ENCODE results near the gene ABHD17B. TPM values are rescaled to one million over a fixed set of nuclear protein-coding genes. Genes with fewer than 3 reads are reported as not detected.

The ABHD17B gene
- total and polyA plus RNA-seq, 2 experiments from 2014 or later, result 7.7 to 10.7 TPM

- Histone ChIP-seq H3K27ac (no peak overlapping the region), H3K27me3 (replicated peaks; ENCODE audit: insufficient read depth) (no peaks in the 10 kb centered on the region), H4K20me1 (ENCODE audit: insufficient read depth) (no peaks in the 10 kb centered on the region), H3K9me3 (ENCODE audit: low read depth) (no peaks in the 10 kb centered on the region), H2AFZ (no peak overlapping the region), H3K9ac (no peak overlapping the region), H3F3A (ENCODE audit: insufficient read depth) (no peaks in the 10 kb centered on the region), H3K9me2 (ENCODE audit: insufficient read depth) (no peaks in the 10 kb centered on the region), H3K36me3 (ENCODE audit: low read depth) (no peaks in the 10 kb centered on the region), H3K79me2 (ENCODE audit: insufficient read depth) (no peaks in the 10 kb centered on the region), H3K4me1 (ENCODE audit: insufficient read depth) (no peaks in the 10 kb centered on the region), H3K4me3 (no peak overlapping the region), H3K4me2 (ENCODE audit: unreplicated experiment) (no peak overlapping the region)
- in situ Hi-C loops (cut with MboI), result no loop called here
- 93 to 100% methylated on average over 1 of the region's 1 CpG for WGBS, 2 experiments (ENCODE audit: low coverage in 1 of 2, low lambda C conversion rate in 2 of 2, missing lambda C conversion rate in 2 of 2)
- TF ChIP-seq EZH2phosphoT487 (IDR thresholded peaks at IDR 0.05; ENCODE audit: insufficient read depth, low read depth), result no peak
- no peak for TF ChIP-seq EZH2 (IDR thresholded peaks at IDR 0.05; ENCODE audit: insufficient read depth, poor library complexity, severe bottlenecking)
- no peak for DNase-seq
Measured at GRCh38 chr9:71853084-71853483, 57.9 kb downstream of the ABHD17B start.

GRCh38 chr9:71850996-71851395 is 60.0 kb downstream of the ABHD17B start:
- Histone ChIP-seq H3K9ac (no peak overlapping the region), H3K4me3 (no peak overlapping the region), H3K9me2 (ENCODE audit: insufficient read depth) (no peaks in the 10 kb centered on the region), H3K4me2 (ENCODE audit: unreplicated experiment) (no peak overlapping the region), H3K79me2 (ENCODE audit: insufficient read depth) (no peaks in the 10 kb centered on the region), H3K4me1 (ENCODE audit: insufficient read depth) (no peaks in the 10 kb centered on the region), H3F3A (ENCODE audit: insufficient read depth) (no peaks in the 10 kb centered on the region), H3K9me3 (ENCODE audit: low read depth) (no peaks in the 10 kb centered on the region), H3K27me3 (replicated peaks; ENCODE audit: insufficient read depth) (no peaks in the 10 kb centered on the region), H3K27ac (no peak overlapping the region), H4K20me1 (ENCODE audit: insufficient read depth) (no peaks in the 10 kb centered on the region), H2AFZ (no peak overlapping the region), H3K36me3 (ENCODE audit: low read depth) (no peaks in the 10 kb centered on the region)
- in situ Hi-C loops (cut with MboI), result no loop called here
- TF ChIP-seq EZH2 (IDR thresholded peaks at IDR 0.05; ENCODE audit: insufficient read depth, poor library complexity, severe bottlenecking) (no peak), EZH2phosphoT487 (IDR thresholded peaks at IDR 0.05; ENCODE audit: insufficient read depth, low read depth) (no peak)
- DNase-seq, result no peak

GRCh38 chr9:71847892-71848291 is 63.1 kb downstream of the ABHD17B start:
- Histone ChIP-seq H3K9ac (no peak overlapping the region), H3K36me3 (ENCODE audit: low read depth) (no peaks in the 10 kb centered on the region), H3F3A (ENCODE audit: insufficient read depth) (no peaks in the 10 kb centered on the region), H3K27me3 (replicated peaks; ENCODE audit: insufficient read depth) (no peaks in the 10 kb centered on the region), H3K27ac (no peak overlapping the region), H4K20me1 (ENCODE audit: insufficient read depth) (no peaks in the 10 kb centered on the region), H3K4me1 (ENCODE audit: insufficient read depth) (no peaks in the 10 kb centered on the region), H3K4me2 (ENCODE audit: unreplicated experiment) (no peak overlapping the region), H3K4me3 (no peak overlapping the region), H3K9me2 (ENCODE audit: insufficient read depth) (no peaks in the 10 kb centered on the region), H3K9me3 (ENCODE audit: low read depth) (no peaks in the 10 kb centered on the region), H2AFZ (no peak overlapping the region), H3K79me2 (ENCODE audit: insufficient read depth) (no peaks in the 10 kb centered on the region)
- DNase-seq, result no peak
- in situ Hi-C loops (cut with MboI), result no loop called here
- TF ChIP-seq EZH2phosphoT487 (IDR thresholded peaks at IDR 0.05; ENCODE audit: insufficient read depth, low read depth), result no peak
- TF ChIP-seq EZH2 (IDR thresholded peaks at IDR 0.05; ENCODE audit: insufficient read depth, poor library complexity, severe bottlenecking), result no peak
- WGBS, 2 experiments (ENCODE audit: low coverage in 1 of 2, low lambda C conversion rate in 2 of 2, missing lambda C conversion rate in 2 of 2), result 42 to 45% methylated on average over 2 of the region's 2 CpGs

- Histone ChIP-seq H3K79me2 (ENCODE audit: insufficient read depth) (no peaks in the 10 kb centered on the region), H3K36me3 (ENCODE audit: low read depth) (no peaks in the 10 kb centered on the region), H3K9me3 (ENCODE audit: low read depth) (no peaks in the 10 kb centered on the region), H2AFZ (no peak overlapping the region), H3K4me1 (ENCODE audit: insufficient read depth) (no peaks in the 10 kb centered on the region), H3F3A (ENCODE audit: insufficient read depth) (no peaks in the 10 kb centered on the region), H3K4me3 (no peak overlapping the region), H3K27ac (no peak overlapping the region), H4K20me1 (ENCODE audit: insufficient read depth) (no peaks in the 10 kb centered on the region), H3K27me3 (replicated peaks; ENCODE audit: insufficient read depth) (no peaks in the 10 kb centered on the region), H3K9me2 (ENCODE audit: insufficient read depth) (no peaks in the 10 kb centered on the region), H3K4me2 (ENCODE audit: unreplicated experiment) (no peak overlapping the region), H3K9ac (no peak overlapping the region)
- TF ChIP-seq EZH2 (IDR thresholded peaks at IDR 0.05; ENCODE audit: insufficient read depth, poor library complexity, severe bottlenecking), result no peak
- no peak for TF ChIP-seq EZH2phosphoT487 (IDR thresholded peaks at IDR 0.05; ENCODE audit: insufficient read depth, low read depth)
- DNase-seq, result no peak
- in situ Hi-C loops (cut with MboI), result no loop called here
Measured at GRCh38 chr9:71844808-71845207, 66.2 kb downstream of the ABHD17B start.

- H3K4me3 ChIP-seq, result no peak overlapping the region
- TF ChIP-seq EZH2 (IDR thresholded peaks at IDR 0.05; ENCODE audit: insufficient read depth, poor library complexity, severe bottlenecking), result no peak
- no peak for TF ChIP-seq EZH2phosphoT487 (IDR thresholded peaks at IDR 0.05; ENCODE audit: insufficient read depth, low read depth)
- H3K9me2 ChIP-seq (ENCODE audit: insufficient read depth), result no peaks in the 10 kb centered on the region
- no peak overlapping the region for H3K4me2 ChIP-seq (ENCODE audit: unreplicated experiment)
- no peaks in the 10 kb centered on the region for H3K79me2 ChIP-seq (ENCODE audit: insufficient read depth)
- in situ Hi-C loops (cut with MboI), result no loop called here
- no peaks in the 10 kb centered on the region for H3K4me1 ChIP-seq (ENCODE audit: insufficient read depth)
- DNase-seq, result no peak
- H3K27ac ChIP-seq, result no peak overlapping the region
- WGBS, 2 experiments (ENCODE audit: low coverage in 1 of 2, low lambda C conversion rate in 2 of 2, missing lambda C conversion rate in 2 of 2), result 65 to 66% methylated on average over 5 of the region's 5 CpGs
- no peaks in the 10 kb centered on the region for H4K20me1 ChIP-seq (ENCODE audit: insufficient read depth)
- H3K36me3 ChIP-seq (ENCODE audit: low read depth), result no peaks in the 10 kb centered on the region
- H3K9me3 ChIP-seq (ENCODE audit: low read depth), result no peaks in the 10 kb centered on the region
- H3K9ac ChIP-seq, result no peak overlapping the region
- H3K27me3 ChIP-seq (replicated peaks; ENCODE audit: insufficient read depth), result no peaks in the 10 kb centered on the region
- H3F3A ChIP-seq (ENCODE audit: insufficient read depth), result no peaks in the 10 kb centered on the region
- no peak overlapping the region for H2AFZ ChIP-seq
Measured at GRCh38 chr9:71839668-71840067, 71.3 kb downstream of the ABHD17B start.
